ENCODE measurements around the gene SEZ6.

DNA sequence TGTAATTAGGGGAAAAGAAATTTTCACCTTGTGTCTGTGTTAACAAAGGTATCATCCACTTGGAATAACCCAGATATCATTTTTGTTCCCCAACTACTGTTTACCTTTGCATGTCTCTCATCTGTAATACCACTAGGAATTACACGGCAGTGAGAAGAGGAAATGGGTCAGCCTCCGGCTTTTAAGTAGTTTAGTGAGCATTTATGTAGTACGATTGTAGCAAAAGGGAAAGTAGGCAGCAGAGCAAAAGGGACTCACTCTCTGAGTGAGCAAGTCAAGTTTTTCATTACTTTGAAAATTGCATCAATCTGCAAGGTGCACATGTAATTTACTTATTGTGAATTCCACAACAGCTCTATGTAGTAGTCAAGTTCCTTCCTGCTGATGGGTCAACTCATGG lies 65.7 kb downstream of the SEZ6 start:
- TF ChIP-seq, protein P1, sequence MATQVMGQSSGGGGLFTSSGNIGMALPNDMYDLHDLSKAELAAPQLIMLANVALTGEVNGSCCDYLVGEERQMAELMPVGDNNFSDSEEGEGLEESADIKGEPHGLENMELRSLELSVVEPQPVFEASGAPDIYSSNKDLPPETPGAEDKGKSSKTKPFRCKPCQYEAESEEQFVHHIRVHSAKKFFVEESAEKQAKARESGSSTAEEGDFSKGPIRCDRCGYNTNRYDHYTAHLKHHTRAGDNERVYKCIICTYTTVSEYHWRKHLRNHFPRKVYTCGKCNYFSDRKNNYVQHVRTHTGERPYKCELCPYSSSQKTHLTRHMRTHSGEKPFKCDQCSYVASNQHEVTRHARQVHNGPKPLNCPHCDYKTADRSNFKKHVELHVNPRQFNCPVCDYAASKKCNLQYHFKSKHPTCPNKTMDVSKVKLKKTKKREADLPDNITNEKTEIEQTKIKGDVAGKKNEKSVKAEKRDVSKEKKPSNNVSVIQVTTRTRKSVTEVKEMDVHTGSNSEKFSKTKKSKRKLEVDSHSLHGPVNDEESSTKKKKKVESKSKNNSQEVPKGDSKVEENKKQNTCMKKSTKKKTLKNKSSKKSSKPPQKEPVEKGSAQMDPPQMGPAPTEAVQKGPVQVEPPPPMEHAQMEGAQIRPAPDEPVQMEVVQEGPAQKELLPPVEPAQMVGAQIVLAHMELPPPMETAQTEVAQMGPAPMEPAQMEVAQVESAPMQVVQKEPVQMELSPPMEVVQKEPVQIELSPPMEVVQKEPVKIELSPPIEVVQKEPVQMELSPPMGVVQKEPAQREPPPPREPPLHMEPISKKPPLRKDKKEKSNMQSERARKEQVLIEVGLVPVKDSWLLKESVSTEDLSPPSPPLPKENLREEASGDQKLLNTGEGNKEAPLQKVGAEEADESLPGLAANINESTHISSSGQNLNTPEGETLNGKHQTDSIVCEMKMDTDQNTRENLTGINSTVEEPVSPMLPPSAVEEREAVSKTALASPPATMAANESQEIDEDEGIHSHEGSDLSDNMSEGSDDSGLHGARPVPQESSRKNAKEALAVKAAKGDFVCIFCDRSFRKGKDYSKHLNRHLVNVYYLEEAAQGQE (IDR thresholded peaks at IDR 0.05; ENCODE audit: low read depth): no peak
- TF ChIP-seq, protein P2, sequence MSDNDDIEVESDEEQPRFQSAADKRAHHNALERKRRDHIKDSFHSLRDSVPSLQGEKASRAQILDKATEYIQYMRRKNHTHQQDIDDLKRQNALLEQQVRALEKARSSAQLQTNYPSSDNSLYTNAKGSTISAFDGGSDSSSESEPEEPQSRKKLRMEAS (IDR thresholded peaks at IDR 0.05): no peak
- TF ChIP-seq EP300 (IDR thresholded peaks at IDR 0.05; ENCODE audit: borderline replicate concordance) (no peak), NFIC (IDR thresholded peaks at IDR 0.05) (no peak), CEBPB (IDR thresholded peaks at IDR 0.05) (no peak), TCF12 (IDR thresholded peaks at IDR 0.05; ENCODE audit: low read depth) (no peak), CREB1 (IDR thresholded peaks at IDR 0.05; ENCODE audit: low read depth) (no peak), RAD21 (IDR thresholded peaks at IDR 0.05; ENCODE audit: low read depth) (no peak), YY1 (IDR thresholded peaks at IDR 0.05; ENCODE audit: low read depth) (no peak), TAF1 (IDR thresholded peaks at IDR 0.05; ENCODE audit: low read depth) (no peak)
